Gastrocnemius medialis (tissue), 4 donors: Measurements from ENCODE around the gene SH2D3A.

ENCODE experiments used
- CTCF ChIP-seq, 5 experiments: fragments of 450-650 bp in 3 of 5; fragments of 200-600 bp in 2 of 5; sonication (generic) in 2 of 5; IDR thresholded peaks in 4 of 5; conservative IDR thresholded peaks in 1 of 5; 1 replicate in 4 of 5; 2 replicates in 1 of 5; pipeline ENCODE4 v1.5.1; 2016 to 2019; ENCODE audit warnings: antibody characterized with exemption in 5 of 5, mild to moderate bottlenecking in 3 of 5, moderate library complexity in 3 of 5
- POLR2A ChIP-seq, 2 donors: fragments of 450-650 bp; IDR thresholded peaks; one replicate each; pipeline ENCODE4 v1.6.1; 2017; ENCODE audit warnings: antibody characterized with exemption in 2 of 2, mild to moderate bottlenecking in 2 of 2, moderate library complexity in 2 of 2

- no peak for TF ChIP-seq POLR2A (IDR thresholded peaks at IDR 0.05)
- TF ChIP-seq CTCF (IDR thresholded peaks at IDR 0.05 in 4 of 5, conservative IDR thresholded peaks at IDR 0.05 in 1 of 5) = no peak
Measured at GRCh38 chr19:6724631-6725492, 42.4 kb downstream of the SH2D3A start.
